Measurements from ENCODE around the gene MCM8.

The MCM8 gene

DNA sequence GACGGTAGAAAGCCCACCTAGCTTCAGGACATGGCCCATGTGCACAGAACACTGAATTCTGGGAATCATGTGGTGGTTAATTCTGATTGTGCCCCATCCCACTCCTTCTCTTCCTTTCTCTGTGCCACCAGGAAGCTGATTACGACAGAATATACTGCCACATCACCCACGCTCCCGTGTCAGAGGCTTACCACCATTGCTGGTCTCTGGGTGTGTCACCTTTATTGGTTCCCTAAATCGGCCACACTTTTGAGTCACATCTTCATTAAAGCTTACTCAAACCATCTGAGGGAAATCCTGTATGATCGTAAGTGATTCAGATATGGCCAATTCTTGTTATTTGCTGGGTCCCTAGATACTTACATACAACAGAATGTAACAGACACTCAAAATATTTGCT lies 3.2 kb upstream of the MCM8 start:
- DNase-seq: no peak

- DNase-seq: no peak
Measured at GRCh38 chr20:5949943-5950270, 545 bp upstream of the MCM8 start.

GRCh38 chr20:5967469-5967868 lies 17.0 kb downstream of the MCM8 start:
- DNase-seq: peak; percentile 5

GRCh38 chr20:5968462-5968861 lies 18.0 kb downstream of the MCM8 start:
- DNase-seq: no peak

- DNase-seq: no peak
Measured at GRCh38 chr20:5969348-5969935, 19.0 kb downstream of the MCM8 start.

DNA sequence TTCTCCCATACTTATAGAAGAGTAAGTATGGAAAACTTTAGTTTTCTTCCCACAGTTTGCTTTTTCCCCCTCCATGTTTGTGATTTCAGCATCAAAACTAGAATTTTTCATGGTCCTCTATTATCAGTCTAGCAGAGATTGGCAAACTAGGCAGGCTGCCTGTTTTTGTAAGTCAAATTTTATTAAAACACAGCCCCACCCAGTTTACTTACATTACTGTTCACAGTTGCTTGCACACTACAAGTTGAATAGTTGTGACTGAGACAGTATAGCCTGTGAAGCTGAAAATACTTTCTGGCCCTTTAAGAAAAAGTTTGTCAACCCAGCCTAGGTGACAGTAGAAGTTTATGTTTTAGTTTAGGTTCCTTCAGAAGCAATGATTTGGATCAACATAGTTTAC lies 19.5 kb downstream of the MCM8 start:
- DNase-seq: no peak

DNA sequence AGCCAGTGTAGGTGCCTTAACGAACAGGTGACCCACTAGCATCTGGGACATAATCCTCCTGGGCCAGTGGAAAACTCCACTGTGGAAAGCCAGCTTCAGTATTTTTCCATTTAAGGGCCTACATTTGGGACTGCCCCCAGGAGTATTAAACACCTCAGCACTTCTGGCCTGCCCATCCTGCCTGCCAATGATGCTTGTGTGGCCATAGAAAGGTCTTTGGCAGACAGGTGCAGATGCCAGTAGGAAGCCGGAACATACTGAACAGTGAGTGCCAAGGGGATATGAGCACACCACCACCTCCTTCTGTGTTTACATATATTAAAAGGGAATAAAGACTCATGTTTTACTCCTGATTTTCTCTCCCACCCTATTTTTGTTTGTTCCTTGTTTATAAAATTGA lies 19.9 kb downstream of the MCM8 start:
- DNase-seq: no peak

- DNase-seq: no peak
Measured at GRCh38 chr20:5971203-5971602, 20.8 kb downstream of the MCM8 start.

- peak; percentile 99 for DNase-seq
Measured at GRCh38 chr20:5973172-5973571, 22.7 kb downstream of the MCM8 start.

- no peak for DNase-seq
Measured at GRCh38 chr20:5973971-5974370, 23.5 kb downstream of the MCM8 start.

GRCh38 chr20:5974531-5974930 lies 24.1 kb downstream of the MCM8 start:
- DNase-seq: no peak

GRCh38 chr20:5975778-5976177 lies 25.3 kb downstream of the MCM8 start:
- DNase-seq: no peak

DNA sequence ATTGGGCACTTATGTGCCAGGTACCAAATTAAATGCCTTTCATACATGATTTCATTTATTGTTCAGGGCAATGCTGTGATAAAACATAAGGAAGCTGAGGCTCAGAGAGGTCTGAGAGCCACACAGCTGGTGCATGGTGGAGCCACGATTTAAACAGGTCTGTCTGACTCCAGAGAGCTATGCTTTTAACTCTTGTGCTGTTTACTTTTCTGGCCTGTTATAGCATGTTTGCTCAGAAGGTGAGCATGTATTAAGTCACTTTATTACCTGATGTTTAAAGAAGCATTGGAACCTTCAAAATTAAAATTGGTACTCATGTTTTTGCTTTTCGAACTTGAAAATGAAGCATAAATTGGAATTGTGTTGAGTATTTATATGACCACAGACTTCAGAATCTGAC lies 26.8 kb downstream of the MCM8 start:
- DNase-seq: no peak

DNA sequence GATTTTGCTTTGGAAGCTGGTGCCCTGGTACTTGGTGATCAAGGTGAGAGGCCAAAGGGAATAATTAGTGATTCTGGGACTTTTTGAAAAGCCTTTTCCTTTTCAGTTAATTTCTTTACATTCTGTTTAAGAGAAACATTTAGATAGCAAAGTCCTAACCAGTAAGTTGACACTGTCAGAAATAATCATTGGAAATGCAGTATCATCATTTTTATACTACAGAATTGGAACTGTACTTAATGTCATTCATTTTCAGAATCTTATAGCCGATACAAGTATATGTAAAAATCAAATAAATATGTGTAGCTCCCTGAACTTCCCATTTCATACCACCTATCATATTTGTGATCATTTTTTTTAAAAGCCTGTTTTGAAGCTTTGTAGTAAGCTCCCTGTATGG lies 27.5 kb downstream of the MCM8 start:
- DNase-seq: no peak

DNA sequence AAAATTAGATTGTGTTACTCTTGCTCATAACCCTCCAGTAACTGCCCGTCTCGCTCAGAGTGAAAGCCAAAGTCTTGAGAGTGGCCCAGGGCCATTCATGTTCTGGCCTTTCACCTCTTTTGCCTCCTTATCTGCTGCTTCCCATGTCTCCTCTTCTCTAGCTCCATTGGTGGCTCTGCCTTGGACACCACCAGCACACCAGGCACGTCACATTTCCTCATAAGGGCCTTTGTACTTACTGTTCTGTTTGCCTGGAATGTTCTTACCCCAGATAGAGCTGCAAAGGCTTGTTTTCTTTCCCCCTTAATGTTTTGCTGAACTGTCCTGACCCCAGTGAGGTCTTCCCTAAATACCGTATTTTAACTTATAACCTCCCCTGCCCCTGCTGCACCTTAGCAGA lies 29.3 kb downstream of the MCM8 start:
- no peak for DNase-seq

DNA sequence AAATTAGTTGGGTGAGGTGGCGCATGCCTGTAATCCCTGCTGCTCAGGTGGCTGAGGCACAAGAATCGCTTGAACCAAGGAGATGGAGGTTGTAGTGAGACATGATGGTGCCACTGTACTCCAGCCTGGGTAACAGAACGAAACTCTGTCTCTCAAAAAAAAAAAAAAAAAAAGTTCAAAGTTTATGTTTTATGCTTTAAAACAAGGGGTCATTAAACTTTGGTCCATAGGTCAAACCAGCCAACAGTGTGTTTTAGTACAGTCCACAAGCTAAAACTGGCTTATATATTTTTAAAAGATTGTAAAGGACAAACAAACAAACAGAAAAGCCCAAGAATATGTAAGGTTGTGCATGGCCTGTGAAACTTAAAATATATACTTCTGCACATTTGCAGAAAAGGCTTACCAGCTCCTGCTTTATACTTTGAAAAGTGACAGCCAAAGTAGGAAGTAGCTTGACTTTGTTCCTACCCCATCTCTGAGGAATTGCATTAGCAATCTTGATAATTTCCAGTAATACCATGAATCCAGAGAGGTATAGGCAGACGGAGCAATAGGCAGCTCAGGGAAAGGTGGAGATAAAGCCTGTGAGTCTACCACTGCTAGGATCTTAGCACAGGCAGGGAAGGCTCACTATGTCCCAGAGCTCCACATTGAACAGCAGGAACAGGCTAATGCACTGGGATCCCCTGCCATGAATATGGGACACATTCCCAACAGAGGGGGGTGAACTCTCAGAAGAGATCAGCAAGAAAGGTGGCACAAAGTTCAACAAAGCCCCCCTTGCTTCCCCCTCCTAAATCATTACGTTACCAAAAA lies 30.5 kb downstream of the MCM8 start:
- no peak for DNase-seq

DNA sequence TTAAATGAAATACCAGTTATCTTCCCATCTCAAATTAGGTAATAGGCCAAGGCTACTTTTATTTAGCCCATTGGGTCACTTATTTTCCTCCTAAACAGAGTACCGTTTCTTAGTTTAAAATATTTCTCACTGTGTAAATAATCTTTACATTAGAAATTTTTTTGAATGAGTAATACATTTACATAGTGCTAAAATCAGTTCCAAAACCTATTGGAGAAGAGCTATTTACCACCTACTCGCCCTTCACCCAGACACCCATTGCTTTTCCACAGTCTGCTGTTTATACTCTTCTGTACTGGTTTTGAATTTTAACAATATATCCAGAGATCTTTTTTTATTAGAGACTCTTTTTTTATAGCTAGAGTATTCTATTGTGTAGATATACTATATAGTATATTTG lies 36.9 kb downstream of the MCM8 start:
- no peak for DNase-seq

- DNase-seq: no peak
Measured at GRCh38 chr20:5989539-5989938, 39.1 kb downstream of the MCM8 start.

DNA sequence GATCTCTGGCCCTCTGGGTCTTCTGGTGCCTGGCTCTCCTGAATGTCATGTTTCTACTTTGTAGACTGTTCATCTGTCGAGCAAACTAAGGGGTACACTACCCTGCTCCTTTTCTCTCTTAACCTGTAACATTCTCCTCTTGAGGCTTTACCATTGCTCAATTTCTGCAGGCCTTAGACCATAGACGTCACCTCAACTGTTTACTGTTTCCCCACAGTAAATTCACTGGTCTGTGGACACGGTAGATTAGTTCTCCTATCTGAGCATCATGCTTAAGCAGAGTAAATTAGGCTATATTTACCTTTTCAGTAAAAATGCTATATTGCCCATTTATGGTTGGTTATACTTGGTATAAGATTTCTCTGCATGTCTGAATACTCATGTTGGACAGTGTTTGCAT lies 40.5 kb downstream of the MCM8 start:
- DNase-seq: no peak

DNA sequence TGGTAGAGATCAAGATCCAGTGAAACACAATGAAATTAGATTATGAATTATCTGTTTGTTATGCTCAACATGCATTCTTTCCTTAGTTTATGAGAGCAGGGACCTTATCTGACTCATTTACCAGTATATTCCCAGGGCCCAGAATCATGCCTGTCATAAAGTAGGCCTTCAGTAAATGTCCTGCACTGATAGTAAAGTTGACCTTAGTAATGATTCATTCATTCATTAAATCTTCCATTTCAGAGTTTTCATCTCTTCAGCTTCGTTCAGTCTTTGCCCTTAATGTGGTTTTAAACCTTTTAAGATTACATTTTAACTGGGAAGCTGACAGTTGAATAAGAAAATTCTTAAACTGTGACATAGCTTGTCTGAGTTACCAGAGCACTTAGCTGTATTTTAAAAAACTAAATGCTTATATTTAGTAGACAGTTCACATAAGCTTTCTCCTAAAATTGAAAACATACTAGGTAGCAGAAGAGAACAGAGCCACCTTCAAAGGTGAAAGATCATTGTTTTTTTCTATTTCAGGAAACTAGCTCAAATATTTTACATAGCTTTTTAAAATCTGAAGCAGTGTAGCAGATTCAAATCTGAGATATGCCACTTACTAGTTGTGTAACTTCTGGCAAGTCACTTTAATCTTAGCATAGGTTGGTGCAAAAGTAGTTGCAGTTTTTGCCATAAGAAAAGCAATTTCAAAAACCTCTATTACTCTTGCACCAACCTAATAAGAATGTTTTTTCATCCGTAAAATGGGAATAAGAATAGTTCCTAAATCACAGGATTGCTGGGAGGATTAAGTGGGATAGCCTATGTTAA lies 41.4 kb downstream of the MCM8 start:
- DNase-seq: peak; percentile 77

- DNase-seq: no peak
Measured at GRCh38 chr20:5996765-5997164, 46.3 kb downstream of the MCM8 start.

DNA sequence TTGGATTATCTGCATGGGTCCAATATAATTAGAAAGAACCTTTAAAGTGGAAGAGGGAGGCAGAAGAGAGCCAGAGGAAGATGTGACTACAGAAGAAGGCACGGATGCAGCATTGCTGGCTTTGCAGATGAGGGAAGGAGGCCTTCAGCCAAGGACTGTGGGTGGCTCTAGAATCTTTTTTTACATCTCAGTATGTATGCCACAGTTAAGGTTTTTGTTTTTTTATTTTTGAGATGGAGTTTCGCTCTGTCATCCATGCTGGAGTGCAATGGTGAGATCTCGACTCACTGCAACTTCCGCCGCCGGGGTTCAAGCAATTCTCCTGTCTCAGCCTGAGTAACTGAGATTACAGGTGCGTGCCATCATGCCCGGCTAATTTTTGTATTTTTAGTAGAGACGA lies 49.3 kb downstream of the MCM8 start:
- no peak for DNase-seq

- no peak for DNase-seq
Measured at GRCh38 chr20:6000871-6001270, 50.4 kb downstream of the MCM8 start.

GRCh38 chr20:6006603-6006949 lies 56.1 kb downstream of the MCM8 start:
- DNase-seq: no peak
